GM06990 (cell line): ENCODE data around the gene CBFA2T3.

Experiments used
- DNase-seq: peaks from one replicate; pipeline ENCODE4 v3.0.0-alpha.2; 2011; ENCODE audit not compliant: insufficient read length; ENCODE audit errors: extremely low read depth
- H3K27me3 ChIP-seq: replicated peaks from 2 replicates; pipeline ENCODE4 v1.6.0; 2011; ENCODE audit warnings: low read length; ENCODE audit not compliant: control insufficient read depth, insufficient read depth
- H3K36me3 ChIP-seq: 2 replicates; pipeline ENCODE4 v1.5.1; 2011; ENCODE audit warnings: low read length; ENCODE audit not compliant: control insufficient read depth, insufficient read depth
- H3K4me3 ChIP-seq: replicated peaks from 2 replicates; pipeline ENCODE4 v1.5.1; 2011; ENCODE audit warnings: low read depth, mild to moderate bottlenecking, control low read depth, low read length
- CTCF ChIP-seq: IDR thresholded peaks from 2 replicates; pipeline ENCODE4 v1.5.1; 2011; ENCODE audit warnings: low read length, control low read depth, mild to moderate bottlenecking, inconsistent platforms; ENCODE audit not compliant: insufficient read depth, poor library complexity, severe bottlenecking

Gene CBFA2T3

GRCh38 chr16:88871730-88872416 lies 105.1 kb downstream of the CBFA2T3 start:
- no peak overlapping the region for H3K4me3 ChIP-seq
- no peak for TF ChIP-seq CTCF
- peaks cover 2% of the 10 kb centered on the region for H3K36me3 ChIP-seq
- no peak for DNase-seq
- H3K27me3 ChIP-seq, result no peaks in the 10 kb centered on the region; the same call in 1 of the 2 replicates

- DNase-seq, result no peak
- Histone ChIP-seq H3K4me3 (no peak overlapping the region), H3K36me3 (no peaks in the 10 kb centered on the region; the same call in 1 of the 2 replicates), H3K27me3 (no peaks in the 10 kb centered on the region; the same call in 1 of the 2 replicates)
- TF ChIP-seq CTCF, result no peak
Measured at GRCh38 chr16:88871349-88871702, 105.7 kb downstream of the CBFA2T3 start.

- no peaks in the 10 kb centered on the region; the same call in 1 of the 2 replicates for H3K27me3 ChIP-seq
Measured at GRCh38 chr16:88870608-88871348, 106.2 kb downstream of the CBFA2T3 start.

GRCh38 chr16:88869673-88869980 lies 107.4 kb downstream of the CBFA2T3 start:
- Histone ChIP-seq H3K36me3 (no peaks in the 10 kb centered on the region), H3K27me3 (no peaks in the 10 kb centered on the region; the same call in 1 of the 2 replicates), H3K4me3 (no peak overlapping the region)
- DNase-seq, result no peak
- TF ChIP-seq CTCF, result no peak

More at GRCh38 chr16:88870608-88871348, 106.2 kb downstream of the CBFA2T3 start:
- Histone ChIP-seq H3K4me3 (no peak overlapping the region), H3K36me3 (no peaks in the 10 kb centered on the region; the same call in 1 of the 2 replicates)
- no peak for TF ChIP-seq CTCF
- no peak for DNase-seq

- no peak for DNase-seq
- TF ChIP-seq CTCF, result no peak
- H3K27me3 ChIP-seq, result no peaks in the 10 kb centered on the region; the same call in 1 of the 2 replicates
- no peaks in the 10 kb centered on the region for H3K36me3 ChIP-seq
- no peak overlapping the region for H3K4me3 ChIP-seq
Measured at GRCh38 chr16:88868974-88869672, 107.9 kb downstream of the CBFA2T3 start.
